RWPE2 (cell line): ENCODE results near the gene LMBR1L.

Source experiments
- ATAC-seq: fragments of 200-7000 bp; cut with Tn5 transposase; 3 replicates; pipeline ENCODE4 v1.9.1; 2021; ENCODE audit warnings: low read depth
- DNase-seq: peaks from one replicate; pipeline ENCODE4 v3.0.0-alpha.2; 2020; ENCODE audit warnings: low spot score
- H3K27ac ChIP-seq: fragments of 450-650 bp; 2 replicates; pipeline ENCODE4 v1.5.1; 2017; ENCODE audit warnings: mild to moderate bottlenecking; ENCODE audit not compliant: poor library complexity, severe bottlenecking
- H3K27me3 ChIP-seq: fragments of 250-450 bp; sonication (Bioruptor Pico); 2 replicates; pipeline ENCODE4 v1.5.1; 2021; ENCODE audit warnings: mild to moderate bottlenecking, moderate library complexity; ENCODE audit not compliant: insufficient read depth, poor library complexity, severe bottlenecking
- H3K36me3 ChIP-seq: fragments of 250-450 bp; sonication (Bioruptor Pico); 2 replicates; pipeline ENCODE4 v1.5.1; 2020; ENCODE audit warnings: low read depth, mild to moderate bottlenecking, moderate library complexity
- H3K4me1 ChIP-seq: fragments of 250-450 bp; sonication (Bioruptor Pico); 2 replicates; pipeline ENCODE4 v1.5.1; 2021; ENCODE audit warnings: mild to moderate bottlenecking, moderate library complexity; ENCODE audit not compliant: insufficient read depth, poor library complexity, severe bottlenecking
- H3K4me3 ChIP-seq: fragments of 250-450 bp; sonication (Bioruptor Pico); 2 replicates; pipeline ENCODE4 v1.5.1; 2021; ENCODE audit warnings: mild to moderate bottlenecking, moderate library complexity; ENCODE audit not compliant: severe bottlenecking
- H3K9me3 ChIP-seq: fragments of 250-450 bp; sonication (Bioruptor Pico); 2 replicates; pipeline ENCODE4 v1.5.1; 2021; ENCODE audit warnings: mild to moderate bottlenecking, moderate library complexity; ENCODE audit not compliant: severe bottlenecking
- CTCF ChIP-seq: fragments of 450-650 bp; IDR thresholded peaks from one replicate; pipeline ENCODE4 v1.5.1; 2017; ENCODE audit warnings: mild to moderate bottlenecking, moderate library complexity; ENCODE audit not compliant: poor library complexity, severe bottlenecking

The LMBR1L gene

DNA sequence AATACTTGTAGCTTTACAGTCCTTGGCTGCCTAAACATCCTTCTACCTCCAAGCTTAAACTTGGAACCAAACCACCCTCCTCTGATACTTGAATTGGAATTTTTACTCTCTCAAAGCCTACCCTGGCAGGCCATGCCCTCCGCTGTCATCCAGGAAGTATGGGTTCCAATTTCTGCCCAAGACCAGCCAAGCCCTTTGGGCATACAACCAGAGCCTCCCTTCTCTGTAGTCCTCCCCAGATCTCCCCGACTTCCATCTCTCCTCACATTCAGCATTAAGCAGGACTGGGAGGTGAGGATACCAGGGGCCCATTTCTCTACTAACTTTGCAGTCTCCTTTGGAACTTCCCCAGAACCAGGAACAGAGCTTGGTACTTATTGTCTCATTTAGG is 15.7 kb downstream of the LMBR1L start:
- no peak for TF ChIP-seq CTCF
- no peak overlapping the region for H3K4me3 ChIP-seq
- no peak for DNase-seq
- ATAC-seq = no peak
- H3K36me3 ChIP-seq = peaks cover 4% of the 10 kb centered on the region; the same call in 1 of the 2 replicates
- no peaks in the 10 kb centered on the region for H3K9me3 ChIP-seq
- no peak overlapping the region for H3K27ac ChIP-seq
- peaks cover 51% of the 10 kb centered on the region for H3K27me3 ChIP-seq
- no peaks in the 10 kb centered on the region for H3K4me1 ChIP-seq

DNA sequence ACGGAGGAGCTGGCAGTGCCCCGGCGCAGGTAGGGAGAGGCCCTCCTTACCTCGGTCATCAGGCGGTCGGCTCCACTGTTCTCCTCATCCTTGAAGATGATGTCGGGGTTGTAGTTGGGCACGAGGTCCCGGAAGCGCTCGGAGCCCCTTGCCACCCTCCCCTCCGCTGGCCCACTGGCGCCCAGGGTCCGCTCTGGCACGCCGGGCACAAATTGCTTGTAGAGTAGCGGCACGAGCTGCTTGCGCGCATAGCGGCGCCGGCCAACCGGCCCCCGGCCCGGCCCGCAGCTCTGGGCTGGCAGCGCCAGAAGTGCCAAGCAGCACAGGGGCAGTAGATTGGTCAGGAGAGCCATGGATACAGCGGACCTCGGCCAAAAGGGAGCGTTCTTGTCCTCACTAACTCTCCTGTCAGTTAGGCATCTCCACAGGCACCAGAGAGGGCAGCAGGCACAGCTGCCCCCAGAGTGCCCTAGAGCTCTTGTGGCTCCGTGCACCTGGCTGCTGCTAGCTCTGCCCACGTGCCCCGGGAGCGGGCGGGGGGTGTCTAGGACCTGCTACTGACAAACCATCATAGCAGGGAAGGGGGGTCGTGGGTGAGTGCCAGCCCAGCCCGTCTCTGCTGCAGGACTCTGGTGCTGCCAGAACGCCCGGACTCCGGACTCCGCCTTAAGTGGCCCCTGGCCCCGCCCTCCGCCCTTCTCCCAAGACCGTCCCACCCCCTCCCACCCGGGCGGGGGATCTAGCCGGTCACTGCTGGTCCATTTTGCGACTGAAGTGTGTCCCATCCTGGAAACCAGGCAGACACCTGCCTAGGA is 16.3 kb downstream of the LMBR1L start, which contains the start of gene DHH:
DHH (minus strand) TSS at position 642 of the 815 bp plus-strand sequence; CDS start at position 353, 289 bp downstream.
- Histone ChIP-seq H3K9me3 (no peaks in the 10 kb centered on the region), H3K36me3 (no peaks in the 10 kb centered on the region), H3K27me3 (peaks cover 57% of the 10 kb centered on the region), H3K4me1 (no peaks in the 10 kb centered on the region), H3K27ac (no peak within 1 kb of the TSS), H3K4me3 (no peak within 1 kb of the TSS)
- no peak for DNase-seq
- TF ChIP-seq CTCF = no peak
- ATAC-seq = peak; percentile 15; the same call in 1 of the 3 replicates

- H3K27me3 ChIP-seq = peaks cover 63% of the 10 kb centered on the region
- no peak for ATAC-seq
- no peak overlapping the region for H3K27ac ChIP-seq
- no peaks in the 10 kb centered on the region for H3K4me1 ChIP-seq
- H3K4me3 ChIP-seq = no peak overlapping the region
- no peaks in the 10 kb centered on the region for H3K36me3 ChIP-seq
- H3K9me3 ChIP-seq = no peaks in the 10 kb centered on the region
- no peak for DNase-seq
- no peak for TF ChIP-seq CTCF
Measured at GRCh38 chr12:49093792-49094159, 16.9 kb downstream of the LMBR1L start.

- DNase-seq (no peak), ATAC-seq (no peak)
- H3K4me3 ChIP-seq = no peak overlapping the region
- no peak for TF ChIP-seq CTCF
- H3K4me1 ChIP-seq = peaks cover under 1% of the 10 kb centered on the region
- H3K9me3 ChIP-seq = no peaks in the 10 kb centered on the region
- H3K27me3 ChIP-seq = peaks cover 68% of the 10 kb centered on the region
- no peaks in the 10 kb centered on the region for H3K36me3 ChIP-seq
- no peak overlapping the region for H3K27ac ChIP-seq
Measured at GRCh38 chr12:49092816-49093406, 17.7 kb downstream of the LMBR1L start.
